Activated T-cell treated with anti-CD3 and anti-CD28 coated beads, Interleukin-2, amount 50 U/mL, for 4 hours (primary cell): ENCODE data around the gene EMP1. TPM values are rescaled to one million over a fixed set of nuclear protein-coding genes. Genes with fewer than 3 reads are reported as not detected.
A peak's percentile ranks its signal among the peaks of the same experiment; 100 is the strongest.

Experiments used
- ATAC-seq, 2 donors: fragments of 200-7000 bp; cut with Tn5 transposase; one replicate each; pipeline ENCODE4 v1.10.0; 2021
- DNase-seq: peaks from one replicate; pipeline ENCODE4 v3.0.0-alpha.2; 2020
- H3K27me3 Mint-ChIP-seq: one replicate; pipeline ENCODE4 v1.8.0; 2021; ENCODE audit warnings: low read depth, mixed read lengths
- H3K36me3 Mint-ChIP-seq: one replicate; pipeline ENCODE4 v1.8.0; 2022; ENCODE audit warnings: mixed read lengths; ENCODE audit not compliant: insufficient read depth
- H3K4me1 Mint-ChIP-seq: one replicate; pipeline ENCODE4 v1.8.0; 2021; ENCODE audit warnings: low read depth, mixed read lengths
- H3K4me3 Mint-ChIP-seq: one replicate; pipeline ENCODE4 v1.8.0; 2021; ENCODE audit warnings: mild to moderate bottlenecking, moderate library complexity, mixed read lengths
- H3K9me3 Mint-ChIP-seq: one replicate; pipeline ENCODE4 v1.8.0; 2021; ENCODE audit warnings: mixed read lengths
- total RNA-seq, 3 donors: library from RNA; stranded (reverse); gene quantifications; one replicate each; pipeline ENCODE4 v1.2.1, GENCODE V29; 2021

The EMP1 gene, protein sequence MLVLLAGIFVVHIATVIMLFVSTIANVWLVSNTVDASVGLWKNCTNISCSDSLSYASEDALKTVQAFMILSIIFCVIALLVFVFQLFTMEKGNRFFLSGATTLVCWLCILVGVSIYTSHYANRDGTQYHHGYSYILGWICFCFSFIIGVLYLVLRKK
- 10 to 100 TPM in 2 of 3 donors, 1 to 10 TPM in 1; 8.9 to 22.5 (median 17.2) TPM for total RNA-seq

DNA sequence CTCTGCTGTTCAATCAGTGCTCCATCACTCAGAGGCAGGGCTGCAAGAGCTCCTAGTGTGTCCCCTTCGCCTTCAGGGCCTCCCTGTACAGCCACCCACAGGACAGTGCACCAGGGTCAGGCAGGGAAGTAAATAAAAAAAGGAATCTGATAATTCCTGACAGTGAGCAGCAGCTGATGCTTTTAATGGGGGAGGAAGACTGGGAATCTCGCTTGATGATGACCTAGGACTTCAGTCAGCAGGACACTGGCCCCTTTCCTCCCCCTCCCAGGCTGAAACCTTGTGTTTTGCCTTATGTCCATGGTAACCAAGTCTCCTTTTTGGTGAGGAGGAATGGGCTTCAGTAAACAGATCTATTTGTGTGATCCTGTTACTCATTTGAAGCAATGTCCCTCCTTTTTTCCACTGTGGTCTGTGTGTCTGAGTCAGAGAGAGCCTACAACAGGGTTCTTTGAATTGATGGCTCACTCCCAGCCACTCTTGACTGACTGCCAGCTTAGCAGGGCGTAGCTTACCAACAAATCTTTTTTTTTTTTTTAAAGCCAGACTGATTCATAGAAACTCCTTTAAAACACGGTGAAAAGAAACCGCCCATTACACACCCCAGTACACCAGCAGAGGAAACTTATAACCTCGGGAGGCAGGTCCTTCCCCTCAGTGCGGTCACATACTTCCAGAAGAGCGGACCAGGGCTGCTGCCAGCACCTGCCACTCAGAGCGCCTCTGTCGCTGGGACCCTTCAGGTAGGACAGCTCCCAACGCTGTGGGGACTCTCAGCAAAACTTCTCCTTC, at the start of gene EMP1:
Gene EMP1 (plus strand): TSS at position 597 of the 792 bp plus-strand sequence. CDS start 14,785 bp downstream, outside the sequence.
- DNase-seq (peak; percentile 66), ATAC-seq (peak; percentile 96 to 98)
- Mint-ChIP-seq H3K4me1 (peaks cover 35% of the 10 kb centered on the region), H3K9me3 (no peaks in the 10 kb centered on the region), H3K36me3 (no peaks in the 10 kb centered on the region), H3K27me3 (no peaks in the 10 kb centered on the region), H3K4me3 (peak within 1 kb of the TSS; percentile 82)

GRCh38 chr12:13147688-13148484, 48.6 kb upstream of the EMP1 start:
- no peaks in the 10 kb centered on the region for H3K36me3 Mint-ChIP-seq

DNA sequence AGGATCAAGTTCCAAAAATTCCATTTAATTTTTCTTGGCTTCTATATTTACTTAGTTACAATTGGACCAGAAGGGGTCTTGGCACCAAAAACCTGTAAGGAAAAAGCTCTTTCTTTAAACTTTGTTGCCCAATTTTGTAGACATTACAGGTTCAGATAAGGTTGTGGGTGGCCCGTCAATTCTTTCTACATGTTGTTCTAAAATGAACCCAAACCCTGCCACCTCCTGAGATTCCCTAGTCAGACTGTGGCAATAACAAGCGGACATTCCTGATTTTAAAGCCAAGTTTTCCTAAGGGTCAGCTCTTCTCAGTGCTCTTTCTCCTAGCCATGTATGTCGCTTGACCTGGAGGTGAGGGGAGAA, 48.1 kb upstream of the EMP1 start:
- Mint-ChIP-seq H3K9me3 (no peaks in the 10 kb centered on the region), H3K4me1 (peaks cover 19% of the 10 kb centered on the region), H3K27me3 (no peaks in the 10 kb centered on the region), H3K4me3 (no peak overlapping the region), H3K36me3 (no peaks in the 10 kb centered on the region)
- ATAC-seq (no peak), DNase-seq (no peak)

More at GRCh38 chr12:13147688-13148484, 48.6 kb upstream of the EMP1 start:
- no peaks in the 10 kb centered on the region for H3K27me3 Mint-ChIP-seq
- ATAC-seq (no peak), DNase-seq (no peak)
- H3K4me3 Mint-ChIP-seq = no peak overlapping the region
- H3K9me3 Mint-ChIP-seq = no peaks in the 10 kb centered on the region
- peaks cover 19% of the 10 kb centered on the region for H3K4me1 Mint-ChIP-seq

GRCh38 chr12:13149411-13149810, 47.1 kb upstream of the EMP1 start:
- no peaks in the 10 kb centered on the region for H3K9me3 Mint-ChIP-seq
- no peak overlapping the region for H3K4me3 Mint-ChIP-seq
- peaks cover 18% of the 10 kb centered on the region for H3K4me1 Mint-ChIP-seq
- H3K36me3 Mint-ChIP-seq = no peaks in the 10 kb centered on the region
- no peak for DNase-seq
- no peak for ATAC-seq
- H3K27me3 Mint-ChIP-seq = no peaks in the 10 kb centered on the region

GRCh38 chr12:13152281-13152680, 44.2 kb upstream of the EMP1 start:
- no peak overlapping the region for H3K4me3 Mint-ChIP-seq
- no peak for ATAC-seq

GRCh38 chr12:13152756-13153155, 43.8 kb upstream of the EMP1 start:
- Mint-ChIP-seq H3K27me3 (peaks cover 2% of the 10 kb centered on the region), H3K36me3 (no peaks in the 10 kb centered on the region), H3K4me1 (peaks cover 8% of the 10 kb centered on the region), H3K9me3 (no peaks in the 10 kb centered on the region), H3K4me3 (no peak overlapping the region)
- no peak for ATAC-seq
- no peak for DNase-seq

More at GRCh38 chr12:13152281-13152680, 44.2 kb upstream of the EMP1 start:
- no peaks in the 10 kb centered on the region for H3K36me3 Mint-ChIP-seq
- H3K9me3 Mint-ChIP-seq = no peaks in the 10 kb centered on the region
- H3K4me1 Mint-ChIP-seq = peaks cover 8% of the 10 kb centered on the region
- DNase-seq = no peak
- H3K27me3 Mint-ChIP-seq = peaks cover 2% of the 10 kb centered on the region

DNA sequence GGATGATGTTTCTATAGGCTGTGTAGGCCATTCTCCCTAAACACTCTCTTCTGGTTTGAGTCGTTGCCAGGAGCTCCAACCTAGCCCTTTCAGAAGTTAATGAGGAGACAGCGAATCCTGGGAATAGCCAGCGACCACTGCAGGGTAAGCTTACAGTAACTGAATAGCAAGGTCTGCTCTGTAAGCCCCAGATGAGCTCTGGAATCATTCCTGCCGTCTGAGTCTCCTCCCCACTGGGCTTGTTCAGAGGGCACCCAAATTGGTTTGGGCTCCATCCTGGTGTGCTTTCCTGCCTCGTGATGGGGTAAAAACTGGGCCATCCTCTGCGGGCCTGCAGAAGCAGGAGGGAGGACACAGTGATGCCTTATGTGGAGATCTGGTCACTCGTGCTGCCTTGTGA, 43.3 kb upstream of the EMP1 start:
- peaks cover 2% of the 10 kb centered on the region for H3K27me3 Mint-ChIP-seq
- ATAC-seq (no peak), DNase-seq (no peak)
- H3K9me3 Mint-ChIP-seq = no peaks in the 10 kb centered on the region
- H3K4me1 Mint-ChIP-seq = peaks cover 8% of the 10 kb centered on the region
- H3K36me3 Mint-ChIP-seq = no peaks in the 10 kb centered on the region
- no peak overlapping the region for H3K4me3 Mint-ChIP-seq

DNA sequence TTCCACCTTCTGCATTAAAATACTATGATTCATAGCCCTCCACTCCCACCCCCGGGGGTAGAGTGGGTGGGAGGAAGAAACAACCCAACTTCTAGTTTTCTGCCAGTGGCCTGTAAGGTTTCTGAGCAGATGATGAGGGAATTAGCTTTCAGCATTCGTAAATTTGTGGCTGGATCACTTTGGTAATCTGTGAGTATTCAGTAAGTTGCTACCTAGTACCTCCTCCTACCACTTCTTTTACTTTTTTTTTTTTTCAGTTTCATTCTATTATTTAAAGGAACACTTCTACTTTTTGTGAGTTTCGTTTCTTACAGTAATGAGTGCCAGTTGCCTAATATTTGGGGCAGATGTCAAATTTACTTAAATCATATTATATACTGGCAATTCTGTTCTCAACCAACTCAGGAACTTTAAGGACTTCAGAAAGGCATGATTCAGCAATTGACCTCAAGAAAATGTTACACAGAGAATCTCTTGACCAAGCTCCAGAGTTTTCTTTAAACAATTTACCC, 42.4 kb upstream of the EMP1 start:
- H3K4me1 Mint-ChIP-seq = peaks cover 8% of the 10 kb centered on the region
- H3K9me3 Mint-ChIP-seq = no peaks in the 10 kb centered on the region
- no peaks in the 10 kb centered on the region for H3K36me3 Mint-ChIP-seq
- ATAC-seq = no peak
- DNase-seq = no peak
- peaks cover 2% of the 10 kb centered on the region for H3K27me3 Mint-ChIP-seq
- no peak overlapping the region for H3K4me3 Mint-ChIP-seq

DNA sequence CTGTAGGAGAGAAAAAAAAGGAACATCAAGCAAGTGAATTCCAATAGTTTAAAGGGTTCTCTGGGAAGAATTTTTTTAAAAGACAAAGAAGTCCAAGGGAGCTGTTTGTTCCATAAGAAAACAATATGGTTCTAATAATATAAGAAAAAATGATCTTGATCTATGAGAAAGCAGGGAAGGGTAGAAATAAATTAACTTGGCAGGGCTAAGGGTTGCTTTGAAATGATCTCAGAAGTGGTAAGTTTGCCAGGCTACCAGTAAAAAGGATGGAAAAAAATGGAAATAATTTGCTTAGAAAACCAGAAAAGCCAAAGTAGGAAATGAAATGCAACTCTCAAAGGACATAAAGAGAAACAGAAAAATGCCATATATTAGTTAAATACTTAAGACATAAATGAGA, 41.7 kb upstream of the EMP1 start:
- no peaks in the 10 kb centered on the region for H3K36me3 Mint-ChIP-seq
- peaks cover 2% of the 10 kb centered on the region for H3K27me3 Mint-ChIP-seq
- peaks cover 8% of the 10 kb centered on the region for H3K4me1 Mint-ChIP-seq
- no peak overlapping the region for H3K4me3 Mint-ChIP-seq
- no peaks in the 10 kb centered on the region for H3K9me3 Mint-ChIP-seq
- no peak for ATAC-seq
- no peak for DNase-seq

DNA sequence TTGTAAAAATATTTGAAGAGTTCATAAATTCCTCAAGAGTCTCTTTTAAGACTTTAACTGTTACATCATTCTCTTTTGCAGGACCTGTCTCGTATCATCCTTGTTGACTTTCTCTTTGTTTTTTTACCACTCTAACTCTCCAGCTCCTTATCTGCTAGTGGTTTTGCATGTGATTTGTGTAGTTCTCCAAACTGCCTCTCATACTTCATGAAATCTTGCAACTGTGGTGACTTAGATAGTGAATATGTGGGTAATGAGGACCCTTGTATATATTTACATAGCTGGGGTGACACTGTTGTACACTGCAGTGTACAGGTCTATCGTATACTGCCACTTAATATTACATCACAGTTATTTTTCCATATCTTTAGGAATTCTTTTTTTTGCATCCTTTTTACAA, 40.2 kb upstream of the EMP1 start:
- H3K36me3 Mint-ChIP-seq = no peaks in the 10 kb centered on the region
- H3K27me3 Mint-ChIP-seq = peaks cover 2% of the 10 kb centered on the region
- H3K4me3 Mint-ChIP-seq = no peak overlapping the region
- DNase-seq (no peak), ATAC-seq (no peak)
- H3K9me3 Mint-ChIP-seq = no peaks in the 10 kb centered on the region
- peaks cover 8% of the 10 kb centered on the region for H3K4me1 Mint-ChIP-seq

DNA sequence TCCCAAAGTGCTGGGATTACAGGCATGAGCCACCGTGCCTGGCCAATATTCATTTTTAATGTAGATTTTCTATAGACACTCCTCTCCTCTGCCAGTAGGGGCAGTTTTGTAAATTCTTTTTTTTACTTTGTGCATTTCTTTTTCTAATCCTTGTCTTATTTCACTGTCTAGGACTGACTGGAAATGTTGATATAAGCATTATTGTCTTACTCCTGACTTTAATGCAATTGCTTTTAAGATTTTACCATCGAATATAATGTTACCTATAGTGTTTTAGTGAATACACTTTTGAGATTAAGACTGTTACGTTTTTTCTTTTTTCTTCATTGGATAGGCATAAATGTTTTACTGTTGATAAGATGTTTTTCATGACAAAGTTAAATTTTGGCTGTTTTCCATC, 35.4 kb upstream of the EMP1 start:
- no peak for ATAC-seq
- Mint-ChIP-seq H3K9me3 (no peaks in the 10 kb centered on the region), H3K36me3 (no peaks in the 10 kb centered on the region), H3K4me3 (no peak overlapping the region), H3K27me3 (peaks cover 1% of the 10 kb centered on the region), H3K4me1 (peaks cover 18% of the 10 kb centered on the region)
- DNase-seq = no peak

DNA sequence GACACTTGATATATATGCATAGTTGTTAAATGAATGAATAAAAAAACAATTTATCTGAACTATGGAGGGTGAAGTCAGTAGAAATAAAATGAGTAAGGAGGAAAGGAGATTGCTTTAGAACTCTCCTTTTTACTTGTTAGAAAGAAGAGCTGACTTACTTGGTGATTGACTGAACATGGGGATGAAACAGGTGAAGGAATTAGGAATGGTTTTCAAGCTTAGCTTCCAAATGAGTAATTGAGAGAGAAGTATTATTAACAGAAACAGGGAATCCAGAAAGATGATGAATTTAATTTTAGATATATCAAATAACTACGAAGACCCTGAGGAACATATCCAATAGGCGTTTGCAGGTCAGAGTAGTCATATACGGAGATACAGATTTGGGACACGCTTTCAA, 33.6 kb upstream of the EMP1 start:
- H3K9me3 Mint-ChIP-seq = peaks cover 3% of the 10 kb centered on the region
- no peak for DNase-seq
- ATAC-seq = no peak
- no peak overlapping the region for H3K4me3 Mint-ChIP-seq
- no peaks in the 10 kb centered on the region for H3K27me3 Mint-ChIP-seq
- H3K4me1 Mint-ChIP-seq = peaks cover 24% of the 10 kb centered on the region
- H3K36me3 Mint-ChIP-seq = no peaks in the 10 kb centered on the region

- no peak overlapping the region for H3K4me3 Mint-ChIP-seq
- ATAC-seq (no peak), DNase-seq (no peak)
- H3K36me3 Mint-ChIP-seq = no peaks in the 10 kb centered on the region
- H3K27me3 Mint-ChIP-seq = no peaks in the 10 kb centered on the region
- H3K4me1 Mint-ChIP-seq = peaks cover 24% of the 10 kb centered on the region
- H3K9me3 Mint-ChIP-seq = peaks cover 5% of the 10 kb centered on the region
Measured at GRCh38 chr12:13163868-13164635, 32.5 kb upstream of the EMP1 start.
